K562 (cell line): Measurements from ENCODE around the gene TMEM208. TPM values are rescaled to one million over a fixed set of nuclear protein-coding genes. Genes with fewer than 3 reads are reported as not detected.

ENCODE experiments used
- ATAC-seq: fragments of 200-7000 bp; cut with Tn5 transposase; 3 replicates; pipeline ENCODE4 v1.9.1; 2020; ENCODE audit warnings: moderate library complexity
- BruUV-seq: library from RNA; stranded (reverse); fragments of 400-500 nt; replicated peaks from 2 replicates; lab custom pipeline; 2021; lab: Mats Ljungman, UMichigan
- CTCF ChIA-PET: fragments of 300-600 bp; formaldehyde crosslinking; extraction: SDS; loops from one replicate; lab custom pipeline; 2021; ENCODE audit warnings: low intra/inter-chr PET ratio; lab: Yijun Ruan, JAX
- POLR2A ChIA-PET: fragments of 300-600, 350-650 bp; sonication (Branson Sonifier 250); formaldehyde crosslinking; extraction: SDS; loops from one replicate; lab custom pipeline; 2021; ENCODE audit warnings: antibody characterized with exemption, inconsistent platforms; lab: Yijun Ruan, JAX
- DNase-seq, 4 experiments: peaks; one replicate each; pipeline versions ENCODE4 v3.0.0 to v3.0.0-alpha.2; 2011 to 2018; ENCODE audit warnings: low spot score in 3 of 4, mixed read lengths in 3 of 4; ENCODE audit errors: extremely low read depth in 1 of 4
- FAIRE-seq: peaks from 2 replicates; lab custom pipeline; 2011; peaks lifted over from hg19 to GRCh38; lab: Jason Lieb, UNC
- H2AFZ ChIP-seq: 2 replicates; pipeline ENCODE4 v1.6.0; 2011; ENCODE audit warnings: low read depth, low read length, control low read depth, inconsistent platforms
- H3K27ac ChIP-seq: fragments of 200-600 bp; 3 replicates; pipeline ENCODE4 v1.8.0; 2011; ENCODE audit warnings: low read depth, mild to moderate bottlenecking, control low read depth, inconsistent platforms, low read length, moderate library complexity, mixed read lengths; ENCODE audit errors: extremely low read depth
- H3K27me3 ChIP-seq, 2 experiments: fragments of 300-600 bp in 1 of 2; 2 replicates in 1 of 2; 3 replicates in 1 of 2; pipeline versions ENCODE4 v1.6.0 to v1.8.0; 2011; ENCODE audit warnings: inconsistent platforms in 2 of 2, low read length in 2 of 2, mild to moderate bottlenecking in 1 of 2, mixed read lengths in 1 of 2, moderate library complexity in 1 of 2; ENCODE audit not compliant: control insufficient read depth in 2 of 2, insufficient read depth in 2 of 2
- H3K36me3 ChIP-seq: fragments of 300-600 bp; 3 replicates; pipeline ENCODE4 v1.8.0; 2011; ENCODE audit warnings: mild to moderate bottlenecking, low read length, inconsistent platforms; ENCODE audit not compliant: control insufficient read depth, insufficient read depth
- H3K4me1 ChIP-seq, 2 experiments: fragments of 200-600 bp in 1 of 2; replicated peaks in 1 of 2; 2 replicates in 1 of 2; 3 replicates in 1 of 2; pipeline versions ENCODE4 v1.5.1 to v1.8.0; 2011; ENCODE audit warnings: inconsistent platforms in 2 of 2, low read length in 2 of 2, mild to moderate bottlenecking in 1 of 2, mixed read lengths in 1 of 2, moderate library complexity in 1 of 2; ENCODE audit not compliant: control insufficient read depth in 2 of 2, insufficient read depth in 2 of 2
- H3K4me2 ChIP-seq: 2 replicates; pipeline ENCODE4 v1.6.1; 2011; ENCODE audit warnings: low read length, control low read depth, inconsistent platforms, mixed read lengths; ENCODE audit not compliant: insufficient read depth
- H3K4me3 ChIP-seq: fragments of 200-600 bp; sonication (generic), shearing (Covaris generic); 2 replicates; pipeline ENCODE4 v1.5.1; 2016; ENCODE audit warnings: control low read depth, inconsistent platforms
- H3K79me2 ChIP-seq: fragments of 200-600 bp; 3 replicates; pipeline ENCODE4 v1.8.0; 2011; ENCODE audit warnings: low read length, inconsistent platforms; ENCODE audit not compliant: control insufficient read depth, insufficient read depth
- H3K9ac ChIP-seq, 2 experiments: 2 replicates each; pipeline versions ENCODE4 v1.6.0 to v1.6.1; 2011; ENCODE audit warnings: low read depth in 2 of 2, low read length in 2 of 2, control low read depth in 1 of 2, inconsistent platforms in 1 of 2, mild to moderate bottlenecking in 1 of 2, mixed read lengths in 1 of 2; ENCODE audit not compliant: insufficient read depth in 1 of 2
- H3K9me1 ChIP-seq: one replicate; pipeline ENCODE4 v1.6.0; 2011; ENCODE audit warnings: inconsistent platforms, mild to moderate bottlenecking, low read length, moderate library complexity; ENCODE audit not compliant: control insufficient read depth, insufficient read depth
- H3K9me3 ChIP-seq: replicated peaks from 2 replicates; pipeline ENCODE4 v1.5.1; 2011; ENCODE audit warnings: low read depth, low read length, inconsistent platforms; ENCODE audit not compliant: control insufficient read depth, insufficient read depth
- H4K20me1 ChIP-seq: replicated peaks from 2 replicates; pipeline ENCODE4 v1.6.1; 2011; ENCODE audit warnings: low read length, inconsistent platforms, mixed read lengths; ENCODE audit not compliant: control insufficient read depth, insufficient read depth
- BCOR ChIP-seq: fragments of 450-650 bp; IDR thresholded peaks from 2 replicates; pipeline ENCODE4 v1.6.1; 2016
- BRF1 ChIP-seq: IDR thresholded peaks from 3 replicates; pipeline ENCODE4 v1.6.1; 2011; ENCODE audit warnings: borderline replicate concordance, mild to moderate bottlenecking; ENCODE audit not compliant: insufficient read length; ENCODE audit errors: extremely low read depth
- FOXJ2 ChIP-seq: fragments of 200-800 bp; sonication (Bioruptor generic); IDR thresholded peaks from 2 replicates; pipeline ENCODE4 v1.6.1; 2016; ENCODE audit warnings: missing genetic modification characterization, missing compliant biosample characterization
- HOXB6 ChIP-seq: fragments of 250-450 bp; sonication (Bioruptor Pico); IDR thresholded peaks from 2 replicates; pipeline ENCODE4 v1.5.1; 2022; ENCODE audit warnings: mild to moderate bottlenecking, borderline replicate concordance
- MCM7 ChIP-seq, 2 experiments: fragments of 450-650 bp; IDR thresholded peaks; 2 replicates each; pipeline ENCODE4 v1.6.1; 2016 to 2018
- MIER1 ChIP-seq: fragments of 450-650 bp; IDR thresholded peaks from 2 replicates; pipeline ENCODE4 v1.6.1; 2016; ENCODE audit warnings: antibody characterized with exemption, mild to moderate bottlenecking, low read depth
- NCOA6 ChIP-seq: fragments of 450-650 bp; IDR thresholded peaks from 2 replicates; pipeline ENCODE4 v1.6.1; 2017; ENCODE audit warnings: mild to moderate bottlenecking
- PHB ChIP-seq: fragments of 250-450 bp; sonication (Bioruptor Pico); IDR thresholded peaks from 2 replicates; pipeline ENCODE4 v1.5.0; 2021
- POLR2G ChIP-seq: fragments of 200-400 bp; formaldehyde crosslinking; IDR thresholded peaks from 2 replicates; pipeline ENCODE4 v1.6.1; 2017; ENCODE audit warnings: low read depth, mild to moderate bottlenecking, antibody characterized with exemption, low read length, moderate library complexity
- SMAD1 ChIP-seq: fragments of 150-350 bp; IDR thresholded peaks from 2 replicates; pipeline ENCODE4 v1.6.1; 2014; ENCODE audit warnings: low read length, low read depth; ENCODE audit not compliant: partially characterized antibody
- SMARCE1 ChIP-seq: fragments of 450-650 bp; IDR thresholded peaks from 2 replicates; pipeline ENCODE4 v1.7.1; 2016; ENCODE audit warnings: mild to moderate bottlenecking
- ZBTB11 ChIP-seq, 3 experiments: fragments of 200-800 bp in 1 of 3; fragments of 250-450 bp in 1 of 3; fragments of 450-650 bp in 1 of 3; sonication (Bioruptor Pico) in 1 of 3; sonication (Bioruptor generic) in 1 of 3; formaldehyde crosslinking in 1 of 3; IDR thresholded peaks; 2 replicates each; pipeline versions ENCODE4 v1.6.1 to v1.8.0; 2016 to 2022; ENCODE audit warnings: mild to moderate bottlenecking in 2 of 3, missing genetic modification characterization in 2 of 3, missing compliant biosample characterization in 1 of 3, moderate library complexity in 1 of 3
- ZNF24 ChIP-seq: fragments of 450-650 bp; IDR thresholded peaks from 2 replicates; pipeline ENCODE4 v1.6.1; 2016
- ZNF584 ChIP-seq: fragments of 200-800 bp; sonication (Bioruptor generic); IDR thresholded peaks from 2 replicates; pipeline ENCODE4 v1.6.1; 2016; ENCODE audit warnings: low read depth, mild to moderate bottlenecking, missing genetic modification characterization, missing compliant biosample characterization
- ZZZ3 ChIP-seq: fragments of 450-650 bp; IDR thresholded peaks from 2 replicates; pipeline ENCODE4 v1.6.1; 2016; ENCODE audit warnings: antibody characterized with exemption, mild to moderate bottlenecking, moderate library complexity
- WGBS: fragments of 100-300 bp; shearing (Covaris generic); methylation state at CpG from one replicate; pipeline ENCODE4 v1.1.6; 2016; ENCODE audit warnings: low coverage, mixed read lengths; ENCODE audit not compliant: insufficient coverage; ENCODE audit errors: missing lambda C conversion rate; 5-methylcytosine and 5-hydroxymethylcytosine counted together
- in situ Hi-C: fragments of 300-500 bp; cut with MboI; formaldehyde crosslinking; loops from 4 replicates; pipeline ENCODE4 v1.15.0; 2018; ENCODE audit warnings: inconsistent platforms, mixed read lengths
- intact Hi-C: fragments of 100-400 bp; cut with micrococcal nuclease; formaldehyde crosslinking; loops from 2 replicates; pipeline ENCODE4 v1.14.2; 2022
- polyA plus RNA-seq, 8 experiments: library from polyadenylated mRNA; depleted of rRNA in 4 of 8; stranded (reverse) in 5 of 8; unstranded in 3 of 8; fragments of >200 nt; fragmentation: Nextera tagmentation in 2 of 8; fragmentation: Illumina TruSeq in 1 of 8; extraction: Ambion mirVana in 2 of 8; extraction: Trizol in 1 of 8; gene quantifications; 2 replicates each; pipeline versions ENCODE4 v1.2.1 to v1.2.3, GENCODE V29; 2011 to 2014; ENCODE audit warnings: inconsistent platforms in 1 of 8, missing spikeins in 1 of 8
- total RNA-seq, 7 experiments: library from RNA; depleted of rRNA in 6 of 7; stranded (reverse); fragments of >200 nt in 6 of 7; fragmentation: Illumina TruSeq in 2 of 7; extraction: Trizol in 2 of 7; gene quantifications; 2 replicates each; pipeline versions ENCODE4 v1.2.1 to v1.2.3, GENCODE V29; 2011 to 2021; ENCODE audit warnings: low replicate concordance in 1 of 7

TMEM208 gene
- total and polyA plus RNA-seq, 9 of the 15 experiments (the other 6 are each of a cell fraction or from before 2014, with no cell fraction given): 31.8 to 239 (median 54.3) TPM

- in situ Hi-C loops: no loop called here
- Histone ChIP-seq H3K27me3 (no peaks in the 10 kb centered on the region), H3K4me1 (peaks cover 25 to 28% of the 10 kb centered on the region in 2 experiments), H3K4me3 (no peak overlapping the region), H3K79me2 (no peaks in the 10 kb centered on the region), H3K36me3 (no peaks in the 10 kb centered on the region), H2AFZ (no peak overlapping the region), H3K9ac (no peak overlapping the region), H3K9me3 (no peaks in the 10 kb centered on the region), H3K9me1 (no peaks in the 10 kb centered on the region), H3K27ac (no peak overlapping the region), H3K4me2 (no peak overlapping the region), H4K20me1 (no peaks in the 10 kb centered on the region)
- FAIRE-seq: no peak
- TF ChIP-seq HOXB6 (CRISPR knock-in tag) (no peak), ZNF584 (CRISPR knock-in tag) (no peak), BRF1 (no peak), MIER1 (no peak), SMAD1 (no peak), POLR2G (no peak), ZZZ3 (no peak), SMARCE1 (no peak), ZBTB11 (CRISPR knock-in tag; IDR thresholded peaks at IDR 0.05) (no peak), MCM7 (IDR thresholded peaks at IDR 0.05) (no peak), NCOA6 (no peak), FOXJ2 (tag) (no peak), BCOR (no peak), PHB (no peak), ZNF24 (no peak)
- ChIA-PET POLR2A (interaction anchor here (0.6 to 1.7 kb wide), 4 partner anchors 9 to 184 kb away, joined by 3 to 6 read pairs (median 4); no protein-coding TSS in a partner anchor), CTCF (no interaction called here)
- ATAC-seq: no peak
- intact Hi-C loops: loop anchor here (5.0 kb wide), 3 partner anchors 72 to 202 kb away; no protein-coding TSS in a partner anchor
- DNase-seq: no peak
- no TSS peak for BruUV-seq
- 85% methylated on average over 3 of the region's 5 CpGs for WGBS
These were observed 37.9 kb downstream of the TMEM208 start for GRCh38 chr16:67264866-67265265.
